Bronchial epithelial cell (primary cell): ENCODE results near the gene HERC4. TPM values are rescaled to one million over a fixed set of nuclear protein-coding genes. Genes with fewer than 3 reads are reported as not detected.

Experiments used
- DNase-seq: peaks from one replicate; pipeline ENCODE4 v3.0.0-alpha.2; 2010; ENCODE audit warnings: low read depth
- FAIRE-seq: peaks from 2 replicates; lab custom pipeline; 2011; peaks lifted over from hg19 to GRCh38; lab: Jason Lieb, UNC
- H3K27me3 ChIP-seq: 2 replicates; pipeline ENCODE4 v1.5.1; 2011; ENCODE audit warnings: low read length; ENCODE audit not compliant: control insufficient read depth, insufficient read depth
- H3K36me3 ChIP-seq: 2 replicates; pipeline ENCODE4 v1.5.1; 2011; ENCODE audit warnings: low read length; ENCODE audit not compliant: control insufficient read depth, insufficient read depth
- H3K4me3 ChIP-seq: 2 replicates; pipeline ENCODE4 v1.5.1; 2011; ENCODE audit warnings: mild to moderate bottlenecking, low read depth, low read length, control low read depth
- CTCF ChIP-seq: IDR thresholded peaks from 2 replicates; pipeline ENCODE4 v1.5.1; 2011; ENCODE audit warnings: mild to moderate bottlenecking, moderate library complexity, low read length, control low read depth, inconsistent platforms; ENCODE audit not compliant: insufficient read depth, severe bottlenecking
- total RNA-seq: library from RNA; depleted of rRNA; stranded (reverse); fragments of >200 nt; gene quantifications from 2 replicates; pipeline ENCODE4 v1.2.1, GENCODE V29; 2014

HERC4 gene
- total RNA-seq, 1 donor from 2014 or later, result 37.9 TPM

GRCh38 chr10:67978749-67979148 is 96.3 kb downstream of the HERC4 start:
- H3K36me3 ChIP-seq, result peaks cover 7% of the 10 kb centered on the region
- no peak overlapping the region for H3K4me3 ChIP-seq
- no peaks in the 10 kb centered on the region for H3K27me3 ChIP-seq
- FAIRE-seq, result no peak
- DNase-seq, result no peak
- no peak for TF ChIP-seq CTCF

GRCh38 chr10:67977251-67977650 is 97.8 kb downstream of the HERC4 start:
- Histone ChIP-seq H3K4me3 (no peak overlapping the region), H3K36me3 (peaks cover 9% of the 10 kb centered on the region), H3K27me3 (no peaks in the 10 kb centered on the region)
- DNase-seq (no peak), FAIRE-seq (no peak)
- no peak for TF ChIP-seq CTCF

GRCh38 chr10:67976292-67977245 is 98.5 kb downstream of the HERC4 start:
- no peak for DNase-seq
- Histone ChIP-seq H3K27me3 (no peaks in the 10 kb centered on the region), H3K4me3 (no peak overlapping the region), H3K36me3 (peaks cover 9% of the 10 kb centered on the region)
- TF ChIP-seq CTCF, result no peak
- FAIRE-seq, result no peak

GRCh38 chr10:67975871-67976270 is 99.2 kb downstream of the HERC4 start:
- no peak for FAIRE-seq
- Histone ChIP-seq H3K4me3 (no peak overlapping the region), H3K27me3 (no peaks in the 10 kb centered on the region), H3K36me3 (peaks cover 9% of the 10 kb centered on the region)
- no peak for TF ChIP-seq CTCF
- DNase-seq, result no peak

GRCh38 chr10:67971311-67971710 is 103.8 kb downstream of the HERC4 start:
- H3K27me3 ChIP-seq, result no peaks in the 10 kb centered on the region
- no peak for FAIRE-seq
- H3K36me3 ChIP-seq, result peaks cover 8% of the 10 kb centered on the region
- no peak overlapping the region for H3K4me3 ChIP-seq
- no peak for DNase-seq
- TF ChIP-seq CTCF, result no peak
